Spleen (tissue), 7 donors: ENCODE results near the gene CLSTN3.

Experiments used
- POLR2A ChIP-seq, 3 donors: fragments of 450-650 bp; IDR thresholded peaks; one replicate each; pipeline ENCODE4 v1.5.1; 2017; ENCODE audit warnings: antibody characterized with exemption in 3 of 3, mild to moderate bottlenecking in 1 of 3
- TF ChIP-seq, protein P1 (sequence below), 11 experiments: fragments of 200-600 bp in 7 of 11; fragments of 450-650 bp in 4 of 11; sonication (generic) in 4 of 11; IDR thresholded peaks in 8 of 11; conservative IDR thresholded peaks in 3 of 11; 1 replicate in 7 of 11; 2 replicates in 4 of 11; pipeline versions ENCODE4 v1.4.0 to v1.8.0; 2016 to 2021; ENCODE audit warnings: antibody characterized with exemption in 11 of 11, inconsistent platforms in 4 of 11, mild to moderate bottlenecking in 1 of 11
- donor health status: DM: no; HTN: no; CAD: no; lungs with moderate emphysema.
- donor health status: DM: no; HTN: no; CAD: no.
- donor health status: DM: no; HTN: no; CAD: no.

- TF ChIP-seq, protein P1, sequence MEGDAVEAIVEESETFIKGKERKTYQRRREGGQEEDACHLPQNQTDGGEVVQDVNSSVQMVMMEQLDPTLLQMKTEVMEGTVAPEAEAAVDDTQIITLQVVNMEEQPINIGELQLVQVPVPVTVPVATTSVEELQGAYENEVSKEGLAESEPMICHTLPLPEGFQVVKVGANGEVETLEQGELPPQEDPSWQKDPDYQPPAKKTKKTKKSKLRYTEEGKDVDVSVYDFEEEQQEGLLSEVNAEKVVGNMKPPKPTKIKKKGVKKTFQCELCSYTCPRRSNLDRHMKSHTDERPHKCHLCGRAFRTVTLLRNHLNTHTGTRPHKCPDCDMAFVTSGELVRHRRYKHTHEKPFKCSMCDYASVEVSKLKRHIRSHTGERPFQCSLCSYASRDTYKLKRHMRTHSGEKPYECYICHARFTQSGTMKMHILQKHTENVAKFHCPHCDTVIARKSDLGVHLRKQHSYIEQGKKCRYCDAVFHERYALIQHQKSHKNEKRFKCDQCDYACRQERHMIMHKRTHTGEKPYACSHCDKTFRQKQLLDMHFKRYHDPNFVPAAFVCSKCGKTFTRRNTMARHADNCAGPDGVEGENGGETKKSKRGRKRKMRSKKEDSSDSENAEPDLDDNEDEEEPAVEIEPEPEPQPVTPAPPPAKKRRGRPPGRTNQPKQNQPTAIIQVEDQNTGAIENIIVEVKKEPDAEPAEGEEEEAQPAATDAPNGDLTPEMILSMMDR (IDR thresholded peaks at IDR 0.05 in 8 of 11, conservative IDR thresholded peaks at IDR 0.05 in 3 of 11), result peak; percentile 37 to 82 (median 68)
- no peak for TF ChIP-seq POLR2A (IDR thresholded peaks at IDR 0.05)
Observed at GRCh38 chr12:7142056-7142644, 12.0 kb downstream of the CLSTN3 start.
